ENCODE data around the gene GPR137B. TPM values are rescaled to one million over a fixed set of nuclear protein-coding genes. Genes with fewer than 3 reads are reported as not detected.

GPR137B gene
- total RNA-seq, 1 experiment from 2014 or later, result 11.4 TPM

GRCh38 chr1:236160540-236161127 lies 18.3 kb downstream of the GPR137B start (continued):
- TF ChIP-seq ZBTB33 (IDR thresholded peaks at IDR 0.05; ENCODE audit: extremely low read depth, insufficient replicate concordance, low read length), result no peak

- ChIA-PET POLR2A (no interaction called here), RAD21 (ENCODE audit: low non-redundant PET in 1 of 2, low total read pairs in 2 of 2, uncharacterized antibody in 2 of 2, unreplicated experiment in 2 of 2) (no interaction called here), CTCF (no interaction called here)
- TF ChIP-seq ELF1 (IDR thresholded peaks at IDR 0.05; ENCODE audit: borderline replicate concordance, low read depth) (no peak), POLR2AphosphoS5 (IDR thresholded peaks at IDR 0.05; ENCODE audit: low read depth, low read length) (no peak), EGR1 (IDR thresholded peaks at IDR 0.05; ENCODE audit: low read depth) (no peak), SIN3A (IDR thresholded peaks at IDR 0.05; ENCODE audit: low read depth) (no peak), CEBPB (IDR thresholded peaks at IDR 0.05; ENCODE audit: low read depth) (no peak), TCF7L2 (IDR thresholded peaks at IDR 0.05; ENCODE audit: borderline replicate concordance, extremely low read depth, insufficient read depth, insufficient read length) (no peak), SP1 (IDR thresholded peaks at IDR 0.05; ENCODE audit: low read depth) (no peak), CTCF (IDR thresholded peaks at IDR 0.05 in 2 of 3, conservative IDR thresholded peaks at IDR 0.05 in 1 of 3; ENCODE audit: borderline replicate concordance in 1 of 3, insufficient read depth in 1 of 3, low read depth in 2 of 3, low read length in 2 of 3) (no peak), RAD21 (IDR thresholded peaks at IDR 0.05; ENCODE audit: low read depth) (no peak), EZH2phosphoT487 (IDR thresholded peaks at IDR 0.05; ENCODE audit: borderline replicate concordance) (no peak), ATF3 (IDR thresholded peaks at IDR 0.05) (no peak), REST (IDR thresholded peaks at IDR 0.05; ENCODE audit: low read depth) (no peak)
- no TSS peak for BruUV-seq (replicated peaks)
- Histone ChIP-seq H3K4me1 (ENCODE audit: control insufficient read depth in 1 of 2, insufficient read depth in 2 of 2, low read length in 2 of 2) (no peaks in the 10 kb centered on the region), H4K20me1 (ENCODE audit: insufficient read depth) (no peaks in the 10 kb centered on the region), H3K9me3 (ENCODE audit: control insufficient read depth in 1 of 2, insufficient read depth in 1 of 2, low read depth in 1 of 2, low read length in 2 of 2) (no peaks in the 10 kb centered on the region; a peak in 1 of 4 replicates), H3K36me3 (ENCODE audit: control insufficient read depth in 1 of 2, insufficient read depth in 2 of 2, low read length in 2 of 2) (no peaks in the 10 kb centered on the region), H3K9me2 (ENCODE audit: insufficient read depth) (no peaks in the 10 kb centered on the region), H3K27me3 (ENCODE audit: insufficient read depth, low read length) (no peaks in the 10 kb centered on the region), H3K4me3 (replicated peaks in 1 of 2; ENCODE audit: low read depth in 1 of 2, low read length in 2 of 2) (no peak overlapping the region), H3K9ac (ENCODE audit: low read length) (no peak overlapping the region), H3K27ac (ENCODE audit: low read depth, low read length) (no peak overlapping the region), H2AFZ (ENCODE audit: low read depth, low read length, poor library complexity, severe bottlenecking) (no peak overlapping the region), H3K4me2 (ENCODE audit: low read length) (no peak overlapping the region), H3K79me2 (ENCODE audit: insufficient read depth, low read length) (no peaks in the 10 kb centered on the region)
- intact Hi-C loops (cut with micrococcal nuclease), result no loop called here
- ATAC-seq (no peak), DNase-seq (ENCODE audit: low read depth, low spot score) (no peak)
Observed at GRCh38 chr1:236161230-236161629, 18.9 kb downstream of the GPR137B start.

Measured in HCT116 (cell line).